ENCODE data around the gene AQP1. TPM values are rescaled to one million over a fixed set of nuclear protein-coding genes. Genes with fewer than 3 reads are reported as not detected.

AQP1 gene
- 0.72 and 3.2 TPM in 2 replicates for polyA plus RNA-seq
- 0.24 and 1.0 TPM in 2 replicates for polyA minus RNA-seq

DNA sequence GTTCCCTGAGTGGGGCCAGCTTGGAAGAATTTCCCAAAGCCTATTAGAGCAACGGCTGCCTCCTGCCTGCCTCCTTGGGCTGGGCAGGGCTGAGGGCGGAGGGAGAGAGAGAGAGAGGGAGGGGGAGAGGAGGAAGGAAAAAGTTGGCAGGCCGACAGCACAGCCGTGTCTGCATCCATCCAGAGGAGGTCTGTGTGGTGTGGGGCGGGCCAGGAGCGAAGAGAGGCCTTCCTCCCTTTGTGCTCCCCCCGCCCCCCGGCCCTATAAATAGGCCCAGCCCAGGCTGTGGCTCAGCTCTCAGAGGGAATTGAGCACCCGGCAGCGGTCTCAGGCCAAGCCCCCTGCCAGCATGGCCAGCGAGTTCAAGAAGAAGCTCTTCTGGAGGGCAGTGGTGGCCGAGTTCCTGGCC is at the start of gene AQP1:
AQP1 (plus strand) TSS at position 293 of the 409 bp plus-strand sequence; CDS start at position 350, 57 bp downstream.
- Histone ChIP-seq H3K4me3 (ENCODE audit: low read length) (no peak within 1 kb of the TSS), H3K9me3 (ENCODE audit: low read length) (no peaks in the 10 kb centered on the region), H3K36me3 (ENCODE audit: insufficient read depth, low read length) (no peaks in the 10 kb centered on the region), H3K4me2 (ENCODE audit: low read length) (no peak within 1 kb of the TSS), H2AFZ (ENCODE audit: low read depth, low read length) (no peak within 1 kb of the TSS), H3K9me2 (ENCODE audit: insufficient read depth, low read length) (no peaks in the 10 kb centered on the region), H3K27ac (ENCODE audit: low read length) (no peak within 1 kb of the TSS), H3K79me2 (replicated peaks; ENCODE audit: insufficient read depth, low read length) (no peaks in the 10 kb centered on the region), H3K9ac (ENCODE audit: low read length) (no peak within 1 kb of the TSS), H4K20me1 (ENCODE audit: insufficient read depth) (no peaks in the 10 kb centered on the region), H3F3A (ENCODE audit: insufficient read depth, low read length, poor library complexity, severe bottlenecking) (no peaks in the 10 kb centered on the region), H3K27me3 (ENCODE audit: insufficient read depth, low read depth, low read length) (no peaks in the 10 kb centered on the region)
- no peak for TF ChIP-seq SMC3 (conservative IDR thresholded peaks at IDR 0.05; ENCODE audit: poor library complexity)
- TF ChIP-seq, protein P1, sequence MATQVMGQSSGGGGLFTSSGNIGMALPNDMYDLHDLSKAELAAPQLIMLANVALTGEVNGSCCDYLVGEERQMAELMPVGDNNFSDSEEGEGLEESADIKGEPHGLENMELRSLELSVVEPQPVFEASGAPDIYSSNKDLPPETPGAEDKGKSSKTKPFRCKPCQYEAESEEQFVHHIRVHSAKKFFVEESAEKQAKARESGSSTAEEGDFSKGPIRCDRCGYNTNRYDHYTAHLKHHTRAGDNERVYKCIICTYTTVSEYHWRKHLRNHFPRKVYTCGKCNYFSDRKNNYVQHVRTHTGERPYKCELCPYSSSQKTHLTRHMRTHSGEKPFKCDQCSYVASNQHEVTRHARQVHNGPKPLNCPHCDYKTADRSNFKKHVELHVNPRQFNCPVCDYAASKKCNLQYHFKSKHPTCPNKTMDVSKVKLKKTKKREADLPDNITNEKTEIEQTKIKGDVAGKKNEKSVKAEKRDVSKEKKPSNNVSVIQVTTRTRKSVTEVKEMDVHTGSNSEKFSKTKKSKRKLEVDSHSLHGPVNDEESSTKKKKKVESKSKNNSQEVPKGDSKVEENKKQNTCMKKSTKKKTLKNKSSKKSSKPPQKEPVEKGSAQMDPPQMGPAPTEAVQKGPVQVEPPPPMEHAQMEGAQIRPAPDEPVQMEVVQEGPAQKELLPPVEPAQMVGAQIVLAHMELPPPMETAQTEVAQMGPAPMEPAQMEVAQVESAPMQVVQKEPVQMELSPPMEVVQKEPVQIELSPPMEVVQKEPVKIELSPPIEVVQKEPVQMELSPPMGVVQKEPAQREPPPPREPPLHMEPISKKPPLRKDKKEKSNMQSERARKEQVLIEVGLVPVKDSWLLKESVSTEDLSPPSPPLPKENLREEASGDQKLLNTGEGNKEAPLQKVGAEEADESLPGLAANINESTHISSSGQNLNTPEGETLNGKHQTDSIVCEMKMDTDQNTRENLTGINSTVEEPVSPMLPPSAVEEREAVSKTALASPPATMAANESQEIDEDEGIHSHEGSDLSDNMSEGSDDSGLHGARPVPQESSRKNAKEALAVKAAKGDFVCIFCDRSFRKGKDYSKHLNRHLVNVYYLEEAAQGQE (IDR thresholded peaks at IDR 0.05; ENCODE audit: borderline replicate concordance) = no peak
- TF ChIP-seq EZH2 (IDR thresholded peaks at IDR 0.05; ENCODE audit: borderline replicate concordance, insufficient read depth, low read length, poor library complexity, severe bottlenecking) = no peak
- no peak for TF ChIP-seq POLR2AphosphoS5 (IDR thresholded peaks at IDR 0.05)
- no peak for TF ChIP-seq RAD21 (conservative IDR thresholded peaks at IDR 0.05)
- no peak for TF ChIP-seq TAF1 (IDR thresholded peaks at IDR 0.05; ENCODE audit: low read depth)
- TF ChIP-seq, protein P2, sequence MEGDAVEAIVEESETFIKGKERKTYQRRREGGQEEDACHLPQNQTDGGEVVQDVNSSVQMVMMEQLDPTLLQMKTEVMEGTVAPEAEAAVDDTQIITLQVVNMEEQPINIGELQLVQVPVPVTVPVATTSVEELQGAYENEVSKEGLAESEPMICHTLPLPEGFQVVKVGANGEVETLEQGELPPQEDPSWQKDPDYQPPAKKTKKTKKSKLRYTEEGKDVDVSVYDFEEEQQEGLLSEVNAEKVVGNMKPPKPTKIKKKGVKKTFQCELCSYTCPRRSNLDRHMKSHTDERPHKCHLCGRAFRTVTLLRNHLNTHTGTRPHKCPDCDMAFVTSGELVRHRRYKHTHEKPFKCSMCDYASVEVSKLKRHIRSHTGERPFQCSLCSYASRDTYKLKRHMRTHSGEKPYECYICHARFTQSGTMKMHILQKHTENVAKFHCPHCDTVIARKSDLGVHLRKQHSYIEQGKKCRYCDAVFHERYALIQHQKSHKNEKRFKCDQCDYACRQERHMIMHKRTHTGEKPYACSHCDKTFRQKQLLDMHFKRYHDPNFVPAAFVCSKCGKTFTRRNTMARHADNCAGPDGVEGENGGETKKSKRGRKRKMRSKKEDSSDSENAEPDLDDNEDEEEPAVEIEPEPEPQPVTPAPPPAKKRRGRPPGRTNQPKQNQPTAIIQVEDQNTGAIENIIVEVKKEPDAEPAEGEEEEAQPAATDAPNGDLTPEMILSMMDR (IDR thresholded peaks at IDR 0.05; ENCODE audit: poor library complexity, severe bottlenecking) = no peak
- TF ChIP-seq EP300 (conservative IDR thresholded peaks at IDR 0.05; ENCODE audit: poor library complexity, severe bottlenecking) = no peak
- TF ChIP-seq MXI1 (conservative IDR thresholded peaks at IDR 0.05; ENCODE audit: poor library complexity, severe bottlenecking) = no peak

DNA sequence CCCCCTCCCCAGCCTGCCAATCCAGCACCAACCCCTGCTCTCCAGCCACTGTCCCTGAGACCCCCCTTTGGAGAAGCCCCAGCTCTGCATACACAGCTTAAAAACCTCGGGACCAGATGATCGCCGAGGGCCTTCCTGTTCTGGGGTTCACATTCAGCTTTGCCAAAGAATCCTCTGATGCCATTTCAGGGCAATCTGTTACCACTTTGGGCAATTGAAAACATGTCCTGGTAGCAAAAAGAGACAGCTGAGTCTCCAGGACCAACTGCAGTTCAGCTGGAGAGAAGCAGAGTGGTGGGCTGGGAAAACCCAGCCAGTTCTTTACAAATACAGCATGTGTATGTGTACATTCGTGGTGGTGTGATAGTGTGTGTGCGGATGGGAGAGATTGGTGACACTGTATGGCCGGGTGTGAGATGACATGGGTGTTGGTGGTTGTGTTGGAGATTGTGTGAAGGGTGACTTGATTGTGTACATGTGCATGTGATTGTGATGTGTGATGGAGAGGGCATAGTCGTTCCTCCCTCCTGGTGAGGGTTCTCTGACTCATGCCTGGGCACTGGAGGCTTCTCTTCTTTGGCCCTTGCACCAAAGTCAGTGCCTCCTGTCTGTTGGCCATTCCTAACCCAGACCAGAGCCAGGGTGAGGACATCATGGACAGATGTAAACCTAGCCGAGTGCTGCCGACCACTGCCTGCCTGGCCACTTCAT is 48.5 kb upstream of the AQP1 start:
- Histone ChIP-seq H3K27me3 (ENCODE audit: insufficient read depth, low read depth, low read length) (no peaks in the 10 kb centered on the region), H3K36me3 (ENCODE audit: insufficient read depth, low read length) (no peaks in the 10 kb centered on the region), H3K4me3 (ENCODE audit: low read length) (no peak overlapping the region), H2AFZ (ENCODE audit: low read depth, low read length) (no peak overlapping the region), H3K4me2 (ENCODE audit: low read length) (no peak overlapping the region), H3K9me2 (ENCODE audit: insufficient read depth, low read length) (no peaks in the 10 kb centered on the region), H3K9me3 (ENCODE audit: low read length) (no peaks in the 10 kb centered on the region), H3K9ac (ENCODE audit: low read length) (no peak overlapping the region), H3F3A (ENCODE audit: insufficient read depth, low read length, poor library complexity, severe bottlenecking) (no peaks in the 10 kb centered on the region), H3K27ac (ENCODE audit: low read length) (no peak overlapping the region), H3K79me2 (replicated peaks; ENCODE audit: insufficient read depth, low read length) (no peaks in the 10 kb centered on the region), H4K20me1 (ENCODE audit: insufficient read depth) (no peaks in the 10 kb centered on the region)
- TF ChIP-seq SMC3 (conservative IDR thresholded peaks at IDR 0.05; ENCODE audit: poor library complexity) = no peak
- TF ChIP-seq RAD21 (conservative IDR thresholded peaks at IDR 0.05) = no peak
- TF ChIP-seq, protein P2 (IDR thresholded peaks at IDR 0.05; ENCODE audit: poor library complexity, severe bottlenecking) = no peak
- no peak for TF ChIP-seq EP300 (conservative IDR thresholded peaks at IDR 0.05; ENCODE audit: poor library complexity, severe bottlenecking)
- TF ChIP-seq MXI1 (conservative IDR thresholded peaks at IDR 0.05; ENCODE audit: poor library complexity, severe bottlenecking) = no peak
- TF ChIP-seq POLR2AphosphoS5 (IDR thresholded peaks at IDR 0.05) = no peak
- TF ChIP-seq EZH2 (IDR thresholded peaks at IDR 0.05; ENCODE audit: borderline replicate concordance, insufficient read depth, low read length, poor library complexity, severe bottlenecking) = no peak
